MCF 10A (cell line): ENCODE results near the gene CDK3. TPM values are rescaled to one million over a fixed set of nuclear protein-coding genes. Genes with fewer than 3 reads are reported as not detected.
A peak's percentile ranks its signal among the peaks of the same experiment; 100 is the strongest.

ENCODE experiments used
- BruUV-seq: library from RNA; stranded (reverse); fragments of 400-500 nt; replicated peaks from 2 replicates; lab custom pipeline; 2021; lab: Mats Ljungman, UMichigan
- CTCF ChIA-PET: fragments of 300-600 bp; sonication (Branson Sonifier 250); formaldehyde crosslinking; extraction: SDS; loops from one replicate; lab custom pipeline; 2021; ENCODE audit warnings: antibody characterized with exemption, inconsistent platforms; lab: Yijun Ruan, JAX
- POLR2A ChIA-PET: fragments of 300-600, 350-650 bp; sonication (Branson Sonifier 250); formaldehyde crosslinking; extraction: SDS; loops from one replicate; lab custom pipeline; 2020; ENCODE audit warnings: antibody characterized with exemption, inconsistent platforms; lab: Yijun Ruan, JAX
- DNase-seq: peaks from one replicate; pipeline ENCODE4 v3.0.0-alpha.2; 2018; ENCODE audit not compliant: unreplicated experiment
- H3K27ac Mint-ChIP-seq: one replicate; pipeline ENCODE4 v1.8.0; 2022; ENCODE audit warnings: mild to moderate bottlenecking, low read depth, mixed read lengths; ENCODE audit not compliant: unreplicated experiment
- H3K27me3 Mint-ChIP-seq: one replicate; pipeline ENCODE4 v1.8.0; 2022; ENCODE audit warnings: mixed read lengths; ENCODE audit not compliant: insufficient read depth, unreplicated experiment
- H3K36me3 Mint-ChIP-seq: one replicate; pipeline ENCODE4 v1.8.0; 2022; ENCODE audit warnings: mild to moderate bottlenecking, moderate library complexity, mixed read lengths; ENCODE audit not compliant: insufficient read depth, unreplicated experiment
- H3K4me1 Mint-ChIP-seq: one replicate; pipeline ENCODE4 v1.8.0; 2022; ENCODE audit warnings: mixed read lengths; ENCODE audit not compliant: insufficient read depth, unreplicated experiment
- H3K4me3 Mint-ChIP-seq: one replicate; pipeline ENCODE4 v1.8.0; 2022; ENCODE audit warnings: mild to moderate bottlenecking, moderate library complexity, mixed read lengths; ENCODE audit not compliant: unreplicated experiment
- H3K9me3 Mint-ChIP-seq: one replicate; pipeline ENCODE4 v1.8.0; 2022; ENCODE audit warnings: mixed read lengths; ENCODE audit not compliant: unreplicated experiment
- intact Hi-C: fragments of 100-400 bp; cut with micrococcal nuclease; formaldehyde crosslinking; loops from 2 replicates; pipeline ENCODE4 v1.14.1; 2022
- total RNA-seq: library from RNA; stranded (reverse); gene quantifications from 2 replicates; pipeline ENCODE4 v1.2.3, GENCODE V29; 2022
- TF ChIP-seq, protein P1 (sequence below): fragments of 200-600 bp; IDR thresholded peaks from one replicate; pipeline ENCODE4 v1.8.0; 2022; ENCODE audit warnings: antibody characterized with exemption, mild to moderate bottlenecking; ENCODE audit not compliant: unreplicated experiment

CDK3 gene
- total RNA-seq, 1 experiment from 2014 or later, result 5.3 TPM

DNA sequence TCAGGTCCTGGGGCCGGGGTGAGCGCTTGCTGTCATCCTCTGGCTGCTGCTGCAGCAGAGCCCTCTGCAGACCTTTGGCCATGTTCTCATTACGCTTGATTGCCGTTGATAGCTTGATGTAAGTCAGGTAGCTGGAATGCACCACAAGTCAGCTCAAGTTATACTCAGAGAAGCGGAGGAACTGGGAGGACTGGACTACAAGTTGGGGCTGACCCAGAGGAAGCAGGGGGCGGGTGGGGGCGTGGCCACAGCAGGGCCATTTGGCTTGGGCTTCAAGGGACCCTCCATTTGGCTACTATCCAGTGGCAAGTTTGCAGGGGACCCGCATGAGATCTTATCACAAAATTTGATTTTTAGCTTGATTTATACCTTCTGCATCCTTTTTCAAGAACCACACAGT lies 45.4 kb downstream of the CDK3 start:
- no peak overlapping the region for H3K4me3 Mint-ChIP-seq
- no peaks in the 10 kb centered on the region for H3K4me1 Mint-ChIP-seq
- intact Hi-C loops, result no loop called here
- no peaks in the 10 kb centered on the region for H3K9me3 Mint-ChIP-seq
- ChIA-PET POLR2A (interaction anchor here (0.5 to 0.9 kb wide), 3 partner anchors 11 to 67 kb away, joined by 3 read pairs; partner anchors contain the start of genes ACOX1 and TEN1), CTCF (interaction anchor here (0.7 to 1.8 kb wide), 2 partner anchors 10 to 40 kb away, joined by 3 to 4 read pairs; no protein-coding TSS in a partner anchor)
- TF ChIP-seq, protein P1, sequence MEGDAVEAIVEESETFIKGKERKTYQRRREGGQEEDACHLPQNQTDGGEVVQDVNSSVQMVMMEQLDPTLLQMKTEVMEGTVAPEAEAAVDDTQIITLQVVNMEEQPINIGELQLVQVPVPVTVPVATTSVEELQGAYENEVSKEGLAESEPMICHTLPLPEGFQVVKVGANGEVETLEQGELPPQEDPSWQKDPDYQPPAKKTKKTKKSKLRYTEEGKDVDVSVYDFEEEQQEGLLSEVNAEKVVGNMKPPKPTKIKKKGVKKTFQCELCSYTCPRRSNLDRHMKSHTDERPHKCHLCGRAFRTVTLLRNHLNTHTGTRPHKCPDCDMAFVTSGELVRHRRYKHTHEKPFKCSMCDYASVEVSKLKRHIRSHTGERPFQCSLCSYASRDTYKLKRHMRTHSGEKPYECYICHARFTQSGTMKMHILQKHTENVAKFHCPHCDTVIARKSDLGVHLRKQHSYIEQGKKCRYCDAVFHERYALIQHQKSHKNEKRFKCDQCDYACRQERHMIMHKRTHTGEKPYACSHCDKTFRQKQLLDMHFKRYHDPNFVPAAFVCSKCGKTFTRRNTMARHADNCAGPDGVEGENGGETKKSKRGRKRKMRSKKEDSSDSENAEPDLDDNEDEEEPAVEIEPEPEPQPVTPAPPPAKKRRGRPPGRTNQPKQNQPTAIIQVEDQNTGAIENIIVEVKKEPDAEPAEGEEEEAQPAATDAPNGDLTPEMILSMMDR, result no peak
- peaks cover 93% of the 10 kb centered on the region for H3K36me3 Mint-ChIP-seq
- no peaks in the 10 kb centered on the region for H3K27me3 Mint-ChIP-seq
- DNase-seq, result no peak
- BruUV-seq, result no TSS peak
- H3K27ac Mint-ChIP-seq, result no peak overlapping the region

DNA sequence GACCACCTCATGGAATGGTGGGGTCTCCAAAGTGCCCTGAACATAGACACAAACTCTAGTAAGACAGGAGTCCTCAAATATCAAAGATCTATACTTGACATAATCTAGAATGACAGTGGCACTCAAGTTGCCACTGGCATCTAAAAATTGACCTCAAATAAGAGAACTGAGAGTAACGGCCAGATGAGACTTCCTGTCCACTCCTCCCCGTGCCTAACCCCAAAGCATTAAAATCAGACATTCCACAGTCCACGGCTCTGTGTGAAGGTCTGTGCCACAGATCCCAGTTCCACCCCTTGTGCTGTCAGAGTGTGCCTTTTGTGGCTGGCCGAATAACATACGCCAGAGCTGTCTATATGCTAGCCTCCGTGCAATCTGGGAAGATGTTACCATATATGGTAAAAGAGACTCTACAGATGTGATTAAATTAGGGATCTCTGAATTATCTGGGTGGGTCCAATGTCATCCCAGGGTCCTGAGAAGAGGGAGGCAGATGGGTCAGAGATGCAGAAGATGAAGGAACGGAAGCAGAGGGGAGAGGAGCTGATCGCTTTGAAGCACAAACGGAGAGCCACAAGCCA lies 47.5 kb downstream of the CDK3 start:
- intact Hi-C loops, result no loop called here
- no peak overlapping the region for H3K27ac Mint-ChIP-seq
- TF ChIP-seq, protein P1, result no peak
- ChIA-PET POLR2A (no interaction called here), CTCF (interaction anchor here (1.1 kb wide), 1 partner anchor 15 kb away, joined by 5 read pairs; no protein-coding TSS in a partner anchor)
- no TSS peak for BruUV-seq
- H3K4me1 Mint-ChIP-seq, result no peaks in the 10 kb centered on the region
- no peaks in the 10 kb centered on the region for H3K9me3 Mint-ChIP-seq
- H3K4me3 Mint-ChIP-seq, result no peak overlapping the region
- H3K27me3 Mint-ChIP-seq, result no peaks in the 10 kb centered on the region
- DNase-seq, result no peak
- peaks cover 89% of the 10 kb centered on the region for H3K36me3 Mint-ChIP-seq

DNA sequence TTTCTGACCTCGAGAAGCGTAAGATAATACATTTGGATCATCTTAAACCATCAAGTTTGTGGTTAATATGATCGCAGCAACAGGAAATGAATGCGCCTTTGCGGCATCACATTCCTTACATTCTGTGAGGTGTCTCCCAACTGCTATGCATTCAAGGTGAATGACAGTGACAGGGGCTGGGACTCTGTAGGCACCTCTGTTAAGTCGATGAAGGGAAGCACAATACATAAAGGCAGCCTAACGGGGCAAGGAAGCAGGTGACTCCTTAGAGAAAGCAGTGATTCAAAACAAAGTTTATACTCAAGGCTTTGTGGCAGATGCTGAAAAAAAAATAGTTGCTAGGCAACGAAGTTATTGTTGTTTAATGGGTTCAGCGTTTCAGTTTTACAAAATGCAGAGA lies 48.1 kb downstream of the CDK3 start:
- Mint-ChIP-seq H3K27ac (peak overlapping the region; percentile 27), H3K9me3 (no peaks in the 10 kb centered on the region), H3K27me3 (no peaks in the 10 kb centered on the region), H3K4me1 (peaks cover 6% of the 10 kb centered on the region), H3K36me3 (peaks cover 89% of the 10 kb centered on the region), H3K4me3 (no peak overlapping the region)
- ChIA-PET CTCF (interaction anchor here (0.5 kb wide), 1 partner anchor 49 kb away, joined by 3 read pairs; no protein-coding TSS in a partner anchor), POLR2A (interaction anchor here (1.1 kb wide), 1 partner anchor 9 kb away, joined by 4 read pairs; no protein-coding TSS in a partner anchor)
- no peak for DNase-seq
- BruUV-seq, result no TSS peak
- TF ChIP-seq, protein P1, result no peak
- intact Hi-C loops, result no loop called here

DNA sequence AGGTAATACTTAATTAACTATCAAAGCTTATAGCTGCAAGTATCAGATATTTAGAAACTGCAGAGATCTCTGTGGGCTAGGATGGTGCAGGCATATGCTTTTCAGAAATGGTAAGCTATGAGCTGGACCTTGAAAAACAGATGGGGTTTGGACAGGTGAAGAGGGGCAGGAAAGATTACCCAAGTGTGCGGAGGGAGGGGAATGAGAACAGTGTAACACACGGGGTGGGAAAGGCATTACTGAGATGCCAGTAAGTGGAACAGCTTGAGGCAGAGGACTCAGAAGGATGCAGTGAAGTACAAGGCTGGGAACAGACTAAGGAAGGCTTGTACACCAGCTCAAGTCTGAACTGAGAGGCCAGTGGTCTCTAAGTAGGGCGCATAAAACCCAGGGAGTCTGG lies 48.6 kb downstream of the CDK3 start:
- ChIA-PET CTCF (interaction anchor here (0.5 kb wide), 1 partner anchor 49 kb away, joined by 3 read pairs; no protein-coding TSS in a partner anchor), POLR2A (interaction anchor here (1.1 to 1.4 kb wide), 2 partner anchors 10 to 22 kb away, joined by 3 to 4 read pairs; partner anchors contain the start of gene EVPL)
- DNase-seq, result no peak
- intact Hi-C loops, result no loop called here
- no peak overlapping the region for H3K4me3 Mint-ChIP-seq
- peaks cover 5% of the 10 kb centered on the region for H3K9me3 Mint-ChIP-seq
- TF ChIP-seq, protein P1, result no peak
- BruUV-seq, result no TSS peak
- H3K4me1 Mint-ChIP-seq, result peaks cover 11% of the 10 kb centered on the region
- peak overlapping the region; percentile 27 for H3K27ac Mint-ChIP-seq
- peaks cover 89% of the 10 kb centered on the region for H3K36me3 Mint-ChIP-seq
- H3K27me3 Mint-ChIP-seq, result no peaks in the 10 kb centered on the region
